NB4 (cell line): ENCODE results near the gene MST1.
A peak's percentile ranks its signal among the peaks of the same experiment; 100 is the strongest.

Source experiments
- DNase-seq: peaks from one replicate; pipeline ENCODE4 v3.0.0; 2010; ENCODE audit warnings: low read depth
- H3K4me3 ChIP-seq: one replicate; pipeline ENCODE4 v1.5.1; 2011; ENCODE audit warnings: mild to moderate bottlenecking, low read depth, low read length, moderate library complexity
- MYC ChIP-seq: IDR thresholded peaks from 2 replicates; pipeline ENCODE4 v1.6.1; 2011; ENCODE audit warnings: low read depth, low read length
- POLR2A ChIP-seq: IDR thresholded peaks from 2 replicates; pipeline ENCODE4 v1.6.1; 2011; ENCODE audit warnings: mild to moderate bottlenecking; ENCODE audit not compliant: insufficient read length; ENCODE audit errors: extremely low read depth
- TF ChIP-seq, protein P1 (sequence below): IDR thresholded peaks from one replicate; pipeline ENCODE4 v1.5.1; 2012; ENCODE audit warnings: low read depth, low read length
- TF ChIP-seq, protein P2 (sequence below): IDR thresholded peaks from 2 replicates; pipeline ENCODE4 v1.6.1; 2011; ENCODE audit warnings: low read depth, low read length

The MST1 gene

DNA sequence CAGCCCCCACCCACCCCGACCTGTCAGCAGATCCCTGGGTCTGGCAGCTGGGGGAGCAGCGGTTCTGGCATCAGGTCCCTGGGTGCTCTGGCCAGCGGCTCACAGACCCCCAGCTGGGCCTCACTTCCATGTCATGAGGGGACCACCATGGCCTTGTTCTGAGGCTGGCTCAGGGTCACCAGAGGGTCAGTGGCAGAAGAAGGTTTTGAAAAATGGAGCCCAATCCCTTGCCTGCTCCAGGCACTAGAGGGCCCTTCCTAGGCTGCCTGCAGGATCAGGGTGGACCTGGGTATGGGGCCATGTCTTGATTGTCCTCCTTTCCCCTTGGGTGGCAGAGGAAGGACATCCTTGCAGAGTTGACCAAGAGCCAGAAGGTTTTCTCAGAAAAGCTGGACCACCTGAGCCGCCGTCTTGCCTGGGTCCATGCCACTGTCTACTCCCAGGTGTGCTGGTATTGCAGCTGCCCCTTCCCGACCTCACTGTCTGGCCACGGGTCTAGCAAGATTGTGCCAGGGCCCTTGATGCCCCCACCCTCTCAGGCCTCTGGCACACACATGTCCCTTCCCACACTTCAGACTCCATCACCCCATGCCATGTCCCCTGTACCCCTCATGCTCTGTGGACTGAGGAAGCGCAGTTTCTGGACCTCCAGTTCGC lies 17.3 kb upstream of the MST1 start:
- TF ChIP-seq MYC (no peak), POLR2A (no peak)
- TF ChIP-seq, protein P1, sequence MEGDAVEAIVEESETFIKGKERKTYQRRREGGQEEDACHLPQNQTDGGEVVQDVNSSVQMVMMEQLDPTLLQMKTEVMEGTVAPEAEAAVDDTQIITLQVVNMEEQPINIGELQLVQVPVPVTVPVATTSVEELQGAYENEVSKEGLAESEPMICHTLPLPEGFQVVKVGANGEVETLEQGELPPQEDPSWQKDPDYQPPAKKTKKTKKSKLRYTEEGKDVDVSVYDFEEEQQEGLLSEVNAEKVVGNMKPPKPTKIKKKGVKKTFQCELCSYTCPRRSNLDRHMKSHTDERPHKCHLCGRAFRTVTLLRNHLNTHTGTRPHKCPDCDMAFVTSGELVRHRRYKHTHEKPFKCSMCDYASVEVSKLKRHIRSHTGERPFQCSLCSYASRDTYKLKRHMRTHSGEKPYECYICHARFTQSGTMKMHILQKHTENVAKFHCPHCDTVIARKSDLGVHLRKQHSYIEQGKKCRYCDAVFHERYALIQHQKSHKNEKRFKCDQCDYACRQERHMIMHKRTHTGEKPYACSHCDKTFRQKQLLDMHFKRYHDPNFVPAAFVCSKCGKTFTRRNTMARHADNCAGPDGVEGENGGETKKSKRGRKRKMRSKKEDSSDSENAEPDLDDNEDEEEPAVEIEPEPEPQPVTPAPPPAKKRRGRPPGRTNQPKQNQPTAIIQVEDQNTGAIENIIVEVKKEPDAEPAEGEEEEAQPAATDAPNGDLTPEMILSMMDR: no peak
- TF ChIP-seq, protein P2, sequence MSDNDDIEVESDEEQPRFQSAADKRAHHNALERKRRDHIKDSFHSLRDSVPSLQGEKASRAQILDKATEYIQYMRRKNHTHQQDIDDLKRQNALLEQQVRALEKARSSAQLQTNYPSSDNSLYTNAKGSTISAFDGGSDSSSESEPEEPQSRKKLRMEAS: no peak
- H3K4me3 ChIP-seq: no peak overlapping the region
- DNase-seq: no peak

DNA sequence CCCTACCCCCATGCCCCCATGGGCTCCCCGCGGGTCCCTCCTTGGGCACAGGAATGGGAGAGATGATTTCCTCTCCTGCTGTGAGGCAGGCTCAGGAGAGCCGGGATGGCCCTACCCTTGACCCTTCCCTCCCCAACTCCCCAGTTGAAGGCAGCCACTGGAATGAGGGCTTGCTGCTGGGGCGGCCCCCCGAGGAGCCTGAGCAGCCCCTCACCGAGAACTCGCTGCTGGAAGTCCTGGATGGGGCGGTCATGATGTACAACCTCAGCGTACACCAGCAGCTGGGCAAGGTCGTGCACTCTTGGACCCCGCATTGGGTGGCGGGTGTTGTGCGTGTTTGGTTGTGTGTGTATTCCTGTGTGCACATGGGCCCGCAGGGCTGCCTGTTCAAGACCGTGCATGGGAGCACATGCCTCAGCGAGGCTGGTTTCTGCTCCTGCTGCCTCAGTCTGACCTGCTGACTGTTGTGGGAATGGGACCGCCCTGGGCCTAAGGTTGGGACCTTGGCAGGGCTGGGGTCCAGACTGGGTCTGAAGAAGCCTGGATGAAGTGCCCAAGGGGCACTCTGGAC lies 16.2 kb upstream of the MST1 start:
- TF ChIP-seq MYC: no peak
- TF ChIP-seq, protein P2: no peak
- TF ChIP-seq, protein P1: no peak
- TF ChIP-seq POLR2A: no peak
- no peak overlapping the region for H3K4me3 ChIP-seq
- no peak for DNase-seq

DNA sequence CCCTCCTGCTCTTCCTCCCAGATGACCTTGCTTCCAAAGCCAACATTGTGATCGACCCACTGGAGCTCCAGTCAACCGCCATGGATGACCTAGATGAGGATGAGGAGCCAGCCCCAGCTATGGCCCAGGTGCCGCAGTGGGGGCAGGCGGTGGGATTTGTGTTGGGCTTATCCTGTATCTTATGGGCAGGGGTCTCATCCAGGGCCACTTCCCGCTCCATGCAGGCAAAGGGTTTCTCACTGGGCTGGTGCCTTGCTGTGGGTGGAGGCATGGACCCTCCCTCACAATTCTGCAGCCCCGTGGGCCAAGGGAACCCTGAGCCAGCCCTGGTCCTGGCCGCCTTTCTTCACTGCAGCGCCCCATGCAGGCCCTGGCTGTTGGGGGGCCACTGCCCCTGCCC lies 15.4 kb upstream of the MST1 start:
- DNase-seq: no peak
- H3K4me3 ChIP-seq: no peak overlapping the region
- no peak for TF ChIP-seq MYC
- TF ChIP-seq, protein P1: no peak
- TF ChIP-seq POLR2A: no peak
- TF ChIP-seq, protein P2: no peak

DNA sequence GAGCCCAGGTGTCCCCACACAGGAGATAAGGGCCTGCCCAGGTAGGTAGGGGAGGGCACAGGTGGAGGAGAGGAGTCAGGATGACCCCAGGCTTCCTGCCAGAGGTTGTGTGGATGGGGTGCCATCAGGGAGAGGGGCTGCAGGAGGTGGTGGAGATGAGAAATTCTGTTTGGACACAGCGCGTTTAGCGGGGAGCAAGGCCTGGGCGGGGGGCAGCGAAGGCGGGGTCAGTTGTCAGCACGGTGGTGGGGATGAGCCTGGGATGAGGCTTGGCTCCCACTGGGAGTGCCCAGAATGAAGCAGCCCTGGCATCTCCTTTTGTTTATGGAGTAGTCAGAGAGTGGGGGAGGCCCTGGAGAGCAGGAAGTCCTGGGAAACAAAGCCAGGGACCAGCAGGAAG lies 14.7 kb upstream of the MST1 start:
- H3K4me3 ChIP-seq: no peak overlapping the region
- no peak for DNase-seq
- TF ChIP-seq, protein P2: no peak
- TF ChIP-seq POLR2A (no peak), MYC (no peak)
- TF ChIP-seq, protein P1: no peak

DNA sequence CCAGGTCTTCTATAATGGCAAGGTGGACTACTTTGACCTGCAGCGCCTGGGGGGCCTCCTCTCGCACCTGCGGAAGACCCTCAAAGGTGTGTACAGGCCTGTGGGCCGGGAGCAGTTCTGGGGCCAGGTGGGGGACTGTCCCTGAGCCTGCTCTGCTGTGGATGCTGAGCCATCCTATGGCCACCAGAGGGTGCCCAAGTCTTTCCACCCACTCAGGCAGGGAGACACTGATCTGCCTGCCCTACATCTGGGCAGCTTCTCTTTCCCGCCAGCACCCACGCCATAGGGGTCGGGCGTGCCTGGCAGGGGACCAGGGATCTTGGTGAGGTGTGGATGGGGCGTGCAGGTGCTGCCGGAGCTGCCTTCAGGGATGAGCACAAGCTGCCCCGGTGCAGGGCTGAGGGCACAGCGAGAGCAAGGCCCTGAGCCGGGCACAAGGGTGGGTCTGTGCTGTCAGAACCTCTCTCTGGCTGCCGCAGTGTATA lies 14.2 kb upstream of the MST1 start:
- peak; percentile 68 for DNase-seq
- TF ChIP-seq, protein P2: peak; percentile 42
- TF ChIP-seq, protein P1: peak; percentile 89
- no peak for TF ChIP-seq POLR2A
- TF ChIP-seq MYC: peak; percentile 30; the same call in 1 of the 2 replicates
- H3K4me3 ChIP-seq: no peak overlapping the region
